ENCODE results near the gene SLC9A3. TPM values are rescaled to one million over a fixed set of nuclear protein-coding genes. Genes with fewer than 3 reads are reported as not detected.

SLC9A3 gene
- polyA plus RNA-seq, 3 donors = 0.31 to 0.42 (median 0.36) TPM

GRCh38 chr5:541539-542318 lies 17.5 kb upstream of the SLC9A3 start:
- Histone ChIP-seq H3K4me3 (replicated peaks in 1 of 3; ENCODE audit: low read depth in 2 of 3, low read length in 3 of 3) (no peak overlapping the region), H3K9me3 (replicated peaks in 1 of 2; ENCODE audit: control insufficient read depth in 1 of 2, insufficient read depth in 1 of 2, low read length in 2 of 2) (peaks cover 7 to 23% of the 10 kb centered on the region in 2 donors), H3K27me3 (ENCODE audit: control insufficient read depth in 2 of 2, insufficient read depth in 2 of 2, low read length in 2 of 2) (peaks cover 0 to 80% of the 10 kb centered on the region in 2 donors), H2AFZ (ENCODE audit: insufficient read depth, low read depth, low read length, poor library complexity, severe bottlenecking) (no peak overlapping the region), H4K20me1 (ENCODE audit: insufficient read depth, low read length) (no peaks in the 10 kb centered on the region), H3K27ac (ENCODE audit: low read depth in 1 of 2, low read length in 2 of 2) (no peak overlapping the region), H3K9ac (ENCODE audit: insufficient read depth, low read length, poor library complexity, severe bottlenecking) (no peak overlapping the region), H3K36me3 (replicated peaks in 1 of 2; ENCODE audit: control insufficient read depth in 1 of 2, insufficient read depth in 2 of 2, low read length in 2 of 2) (no peaks in the 10 kb centered on the region), H3K4me1 (ENCODE audit: control insufficient read depth in 1 of 2, insufficient read depth in 2 of 2, low read length in 2 of 2) (peaks cover 19 to 25% of the 10 kb centered on the region in 2 donors), H3K79me2 (ENCODE audit: insufficient read depth, low read length) (no peaks in the 10 kb centered on the region), H3K4me2 (replicated peaks; ENCODE audit: extremely low read depth, low read length, poor library complexity, severe bottlenecking) (no peak overlapping the region)
- WGBS (ENCODE audit: insufficient coverage) = 89% methylated on average over 19 of the region's 24 CpGs
- H3K4me3 Mint-ChIP-seq = peak overlapping the region in 1 of 2 donors; percentile 86
- DNase-seq = no peak
- TF ChIP-seq, protein P1, sequence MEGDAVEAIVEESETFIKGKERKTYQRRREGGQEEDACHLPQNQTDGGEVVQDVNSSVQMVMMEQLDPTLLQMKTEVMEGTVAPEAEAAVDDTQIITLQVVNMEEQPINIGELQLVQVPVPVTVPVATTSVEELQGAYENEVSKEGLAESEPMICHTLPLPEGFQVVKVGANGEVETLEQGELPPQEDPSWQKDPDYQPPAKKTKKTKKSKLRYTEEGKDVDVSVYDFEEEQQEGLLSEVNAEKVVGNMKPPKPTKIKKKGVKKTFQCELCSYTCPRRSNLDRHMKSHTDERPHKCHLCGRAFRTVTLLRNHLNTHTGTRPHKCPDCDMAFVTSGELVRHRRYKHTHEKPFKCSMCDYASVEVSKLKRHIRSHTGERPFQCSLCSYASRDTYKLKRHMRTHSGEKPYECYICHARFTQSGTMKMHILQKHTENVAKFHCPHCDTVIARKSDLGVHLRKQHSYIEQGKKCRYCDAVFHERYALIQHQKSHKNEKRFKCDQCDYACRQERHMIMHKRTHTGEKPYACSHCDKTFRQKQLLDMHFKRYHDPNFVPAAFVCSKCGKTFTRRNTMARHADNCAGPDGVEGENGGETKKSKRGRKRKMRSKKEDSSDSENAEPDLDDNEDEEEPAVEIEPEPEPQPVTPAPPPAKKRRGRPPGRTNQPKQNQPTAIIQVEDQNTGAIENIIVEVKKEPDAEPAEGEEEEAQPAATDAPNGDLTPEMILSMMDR (IDR thresholded peaks at IDR 0.05) = no peak
- peaks cover 2 to 8% of the 10 kb centered on the region in 2 donors for H3K36me3 Mint-ChIP-seq
- intact Hi-C loops (cut with micrococcal nuclease) = loop anchor here (5.0 to 10.0 kb wide), 4 partner anchors 66 to 97 kb away; partner anchors contain the start of genes CEP72 (in 1 of the 2) and EXOC3 (in 1 of the 2)
- peak overlapping the region in 1 of 7 donors; percentile 66 for H3K27ac Mint-ChIP-seq
- H3K27me3 Mint-ChIP-seq (ENCODE audit: low read depth in 3 of 3) = peaks cover 56 to 88% (median 67%) of the 10 kb centered on the region in 3 donors
- H3K9me3 Mint-ChIP-seq = peaks cover 2 to 29% (median 12%) of the 10 kb centered on the region in 7 donors
- H3K4me1 Mint-ChIP-seq = peaks cover 20% of the 10 kb centered on the region

DNA sequence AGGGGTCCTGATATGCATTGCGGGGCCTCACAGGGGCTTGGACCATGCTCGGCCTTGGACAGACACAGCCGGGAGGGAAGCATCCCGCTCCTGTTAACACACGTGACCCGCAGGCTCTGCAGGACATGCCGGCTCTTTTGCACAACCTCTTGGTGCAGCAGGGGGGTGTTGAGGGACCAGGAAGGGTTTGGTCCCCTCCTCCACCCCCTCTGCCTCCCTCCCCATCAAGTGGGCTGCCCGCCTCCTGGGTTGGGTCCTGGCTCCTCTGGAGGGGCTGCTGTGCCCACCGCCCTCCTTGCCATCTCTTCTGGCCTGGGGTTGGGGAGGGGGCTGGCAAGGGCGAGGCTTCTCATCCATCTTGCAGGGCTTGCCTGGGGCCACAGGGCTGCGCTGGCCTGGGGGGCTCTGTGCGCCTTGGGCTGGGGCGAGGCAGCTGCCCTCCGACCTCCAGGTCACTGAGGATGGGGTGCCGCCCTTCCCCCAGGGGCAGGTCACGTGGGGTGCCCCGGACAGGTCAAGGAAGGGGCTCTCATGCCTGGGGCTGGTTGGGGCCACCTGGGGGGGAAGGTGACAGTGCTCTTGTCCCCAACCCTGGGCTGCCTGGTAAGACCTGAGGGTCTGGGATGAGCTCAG lies 16.8 kb upstream of the SLC9A3 start:
- Histone ChIP-seq H3K4me2 (replicated peaks; ENCODE audit: extremely low read depth, low read length, poor library complexity, severe bottlenecking) (no peak overlapping the region), H3K4me3 (replicated peaks in 1 of 3; ENCODE audit: low read depth in 2 of 3, low read length in 3 of 3) (no peak overlapping the region), H3K79me2 (ENCODE audit: insufficient read depth, low read length) (no peaks in the 10 kb centered on the region), H4K20me1 (ENCODE audit: insufficient read depth, low read length) (no peaks in the 10 kb centered on the region), H3K4me1 (ENCODE audit: control insufficient read depth in 1 of 2, insufficient read depth in 2 of 2, low read length in 2 of 2) (peaks cover 19 to 25% of the 10 kb centered on the region in 2 donors), H3K36me3 (replicated peaks in 1 of 2; ENCODE audit: control insufficient read depth in 1 of 2, insufficient read depth in 2 of 2, low read length in 2 of 2) (no peaks in the 10 kb centered on the region), H3K27me3 (ENCODE audit: control insufficient read depth in 2 of 2, insufficient read depth in 2 of 2, low read length in 2 of 2) (peaks cover 0 to 79% of the 10 kb centered on the region in 2 donors), H3K9me3 (replicated peaks in 1 of 2; ENCODE audit: control insufficient read depth in 1 of 2, insufficient read depth in 1 of 2, low read length in 2 of 2) (peaks cover 7 to 23% of the 10 kb centered on the region in 2 donors), H3K27ac (ENCODE audit: low read depth in 1 of 2, low read length in 2 of 2) (no peak overlapping the region), H2AFZ (ENCODE audit: insufficient read depth, low read depth, low read length, poor library complexity, severe bottlenecking) (no peak overlapping the region), H3K9ac (ENCODE audit: insufficient read depth, low read length, poor library complexity, severe bottlenecking) (no peak overlapping the region)
- peaks cover 2 to 29% (median 12%) of the 10 kb centered on the region in 7 donors for H3K9me3 Mint-ChIP-seq
- peak overlapping the region in 1 of 2 donors; percentile 52 for H3K4me3 Mint-ChIP-seq
- no peak for DNase-seq
- intact Hi-C loops (cut with micrococcal nuclease) = loop anchor here (5.0 to 10.0 kb wide), 4 partner anchors 66 to 96 kb away; partner anchors contain the start of genes CEP72 (in 1 of the 2) and EXOC3 (in 1 of the 2)
- TF ChIP-seq, protein P1 (IDR thresholded peaks at IDR 0.05) = no peak
- peaks cover 2 to 8% of the 10 kb centered on the region in 2 donors for H3K36me3 Mint-ChIP-seq
- peaks cover 20% of the 10 kb centered on the region for H3K4me1 Mint-ChIP-seq
- WGBS (ENCODE audit: insufficient coverage) = 88% methylated on average over 12 of the region's 17 CpGs
- peaks cover 61 to 88% (median 71%) of the 10 kb centered on the region in 3 donors for H3K27me3 Mint-ChIP-seq (ENCODE audit: low read depth in 3 of 3)
- no peak overlapping the region for H3K27ac Mint-ChIP-seq
